ENCODE data around the gene TM4SF1. TPM values are rescaled to one million over a fixed set of nuclear protein-coding genes. Genes with fewer than 3 reads are reported as not detected.

The TM4SF1 gene
- total RNA-seq, 1 experiment from 2014 or later = 0.66 TPM

DNA sequence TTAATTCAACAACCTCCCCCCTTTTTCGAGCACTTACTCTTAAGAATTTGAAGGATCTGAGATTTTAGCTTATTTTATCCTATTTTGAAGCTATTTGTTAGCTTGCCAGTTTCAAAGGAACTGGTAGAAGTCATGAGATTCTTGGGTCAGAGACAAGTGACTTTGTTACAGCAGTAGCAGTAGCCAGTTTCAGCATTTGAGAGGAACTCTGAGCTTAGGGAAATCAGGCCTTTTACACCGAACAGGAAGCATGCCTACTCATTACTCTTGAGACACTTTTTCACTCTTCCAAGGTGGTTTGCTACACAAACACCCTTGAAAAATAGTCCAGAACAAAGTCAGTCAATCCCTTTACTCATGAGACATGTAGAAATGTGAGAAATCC lies 24.5 kb upstream of the TM4SF1 start:
- intact Hi-C loops (cut with micrococcal nuclease) = no loop called here
- Histone ChIP-seq H3K9ac (ENCODE audit: low read length) (no peak overlapping the region), H3K4me2 (ENCODE audit: low read length) (no peak overlapping the region), H3K27ac (ENCODE audit: low read depth, low read length) (no peak overlapping the region), H3K79me2 (ENCODE audit: insufficient read depth, low read length) (no peaks in the 10 kb centered on the region), H3K4me3 (replicated peaks in 1 of 2; ENCODE audit: low read depth in 1 of 2, low read length in 2 of 2) (no peak overlapping the region), H3K27me3 (ENCODE audit: insufficient read depth, low read length) (no peaks in the 10 kb centered on the region), H2AFZ (ENCODE audit: low read depth, low read length, poor library complexity, severe bottlenecking) (peak overlapping the region; percentile 63), H3K36me3 (ENCODE audit: control insufficient read depth in 1 of 2, insufficient read depth in 2 of 2, low read length in 2 of 2) (no peaks in the 10 kb centered on the region), H3K9me3 (ENCODE audit: control insufficient read depth in 1 of 2, insufficient read depth in 1 of 2, low read depth in 1 of 2, low read length in 2 of 2) (no peaks in the 10 kb centered on the region), H3K9me2 (ENCODE audit: insufficient read depth) (no peaks in the 10 kb centered on the region), H4K20me1 (ENCODE audit: insufficient read depth) (no peaks in the 10 kb centered on the region), H3K4me1 (ENCODE audit: control insufficient read depth in 1 of 2, insufficient read depth in 2 of 2, low read length in 2 of 2) (peaks cover 0 to 6% of the 10 kb centered on the region in 2 experiments; a peak in 2 of 4 replicates)
- CTCF ChIA-PET = no interaction called here
- TF ChIP-seq POLR2AphosphoS5 (IDR thresholded peaks at IDR 0.05; ENCODE audit: low read depth, low read length) = no peak
- TF ChIP-seq EGR1 (IDR thresholded peaks at IDR 0.05; ENCODE audit: low read depth) = no peak
- no peak for TF ChIP-seq SP1 (IDR thresholded peaks at IDR 0.05; ENCODE audit: low read depth)
- TF ChIP-seq ZNF274 (IDR thresholded peaks at IDR 0.05; ENCODE audit: low read depth, low read length) = no peak
- TF ChIP-seq EZH2phosphoT487 (IDR thresholded peaks at IDR 0.05; ENCODE audit: borderline replicate concordance) = no peak
- TF ChIP-seq ELF1 (IDR thresholded peaks at IDR 0.05; ENCODE audit: borderline replicate concordance, low read depth) = no peak
- TF ChIP-seq, protein P1, sequence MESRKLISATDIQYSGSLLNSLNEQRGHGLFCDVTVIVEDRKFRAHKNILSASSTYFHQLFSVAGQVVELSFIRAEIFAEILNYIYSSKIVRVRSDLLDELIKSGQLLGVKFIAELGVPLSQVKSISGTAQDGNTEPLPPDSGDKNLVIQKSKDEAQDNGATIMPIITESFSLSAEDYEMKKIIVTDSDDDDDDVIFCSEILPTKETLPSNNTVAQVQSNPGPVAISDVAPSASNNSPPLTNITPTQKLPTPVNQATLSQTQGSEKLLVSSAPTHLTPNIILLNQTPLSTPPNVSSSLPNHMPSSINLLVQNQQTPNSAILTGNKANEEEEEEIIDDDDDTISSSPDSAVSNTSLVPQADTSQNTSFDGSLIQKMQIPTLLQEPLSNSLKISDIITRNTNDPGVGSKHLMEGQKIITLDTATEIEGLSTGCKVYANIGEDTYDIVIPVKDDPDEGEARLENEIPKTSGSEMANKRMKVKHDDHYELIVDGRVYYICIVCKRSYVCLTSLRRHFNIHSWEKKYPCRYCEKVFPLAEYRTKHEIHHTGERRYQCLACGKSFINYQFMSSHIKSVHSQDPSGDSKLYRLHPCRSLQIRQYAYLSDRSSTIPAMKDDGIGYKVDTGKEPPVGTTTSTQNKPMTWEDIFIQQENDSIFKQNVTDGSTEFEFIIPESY (IDR thresholded peaks at IDR 0.05; ENCODE audit: extremely low read depth, insufficient replicate concordance, low read length) = no peak
- no peak for TF ChIP-seq CBX3 (IDR thresholded peaks at IDR 0.05; ENCODE audit: low read depth)
- no peak for DNase-seq (ENCODE audit: low read depth, low spot score)
- RAD21 ChIA-PET (ENCODE audit: low non-redundant PET in 1 of 2, low total read pairs in 2 of 2, uncharacterized antibody in 2 of 2, unreplicated experiment in 2 of 2) = no interaction called here
- no peak for ATAC-seq
- no TSS peak for BruUV-seq (replicated peaks)
- POLR2A ChIA-PET = no interaction called here
